ENCODE data around the gene NOP58. TPM values are rescaled to one million over a fixed set of nuclear protein-coding genes. Genes with fewer than 3 reads are reported as not detected.

The NOP58 gene
- total and polyA plus RNA-seq, 2 of the 4 experiments (the other 2 are of a cell fraction) = 45.3 to 54.0 TPM

- DNase-seq (no peak), ATAC-seq (ENCODE audit: low read depth) (no peak)
- no peak overlapping the region for H2AK5ac ChIP-seq (ENCODE audit: low read depth, low read length)
- no peak overlapping the region for H3K9ac ChIP-seq (ENCODE audit: low read depth, low read length)
- peaks cover 19% of the 10 kb centered on the region for H3K9me1 ChIP-seq (ENCODE audit: insufficient read depth, low read length)
- no peak overlapping the region for H3K27ac ChIP-seq (ENCODE audit: insufficient read depth, low read length)
- intact Hi-C loops (cut with micrococcal nuclease) (no loop called here), in situ Hi-C loops (cut with MboI; ENCODE audit: low sequenced_read_pairs) (no loop called here), dilution Hi-C loops (cut with HindIII; ENCODE audit: low sequenced_read_pairs, unreplicated experiment) (no loop called here)
- no peak overlapping the region for H3K18ac ChIP-seq (ENCODE audit: low read depth, low read length)
- no peak overlapping the region for H3K4ac ChIP-seq (ENCODE audit: low read depth, low read length)
- H2BK5ac ChIP-seq (ENCODE audit: low read depth, low read length, poor library complexity, severe bottlenecking) = no peak overlapping the region
- H2AK9ac ChIP-seq (replicated peaks; ENCODE audit: low read depth, low read length, poor library complexity) = no peak overlapping the region
- H3K4me1 ChIP-seq (ENCODE audit: control insufficient read depth, insufficient read depth, low read length) = peaks cover 3% of the 10 kb centered on the region; the same call in 1 of the 2 replicates
- POLR2A ChIA-PET (ENCODE audit: unreplicated experiment) = no interaction called here
- H3K27me3 ChIP-seq (ENCODE audit: control insufficient read depth, insufficient read depth, low read length) = no peaks in the 10 kb centered on the region
- H3K4me3 ChIP-seq (ENCODE audit: insufficient read depth, low read depth, low read length) = no peak overlapping the region
- H4K20me1 ChIP-seq (ENCODE audit: insufficient read depth, low read length) = peaks cover 3% of the 10 kb centered on the region; the same call in 1 of the 2 replicates
- TF ChIP-seq RAD21 (IDR thresholded peaks at IDR 0.05; ENCODE audit: low read length) (no peak), CEBPB (IDR thresholded peaks at IDR 0.05; ENCODE audit: low read depth, low read length) (no peak), BHLHE40 (IDR thresholded peaks at IDR 0.05; ENCODE audit: low read depth, low read length) (no peak), RCOR1 (IDR thresholded peaks at IDR 0.05; ENCODE audit: insufficient replicate concordance, low read length) (no peak), CHD1 (IDR thresholded peaks at IDR 0.05; ENCODE audit: low read depth, low read length) (no peak), MAFK (IDR thresholded peaks at IDR 0.05; ENCODE audit: low read depth, low read length) (no peak), SMC3 (IDR thresholded peaks at IDR 0.05; ENCODE audit: low read depth, low read length) (no peak), USF2 (IDR thresholded peaks at IDR 0.05; ENCODE audit: low read depth, low read length) (no peak), CTCF (conservative IDR thresholded peaks at IDR 0.05; ENCODE audit: low read depth, low read length) (no peak), FOS (IDR thresholded peaks at IDR 0.05; ENCODE audit: low read depth, low read length) (no peak), POLR2A (IDR thresholded peaks at IDR 0.05; ENCODE audit: low read depth, low read length) (no peak), MAZ (IDR thresholded peaks at IDR 0.05; ENCODE audit: borderline replicate concordance, low read depth, low read length) (no peak), ELK1 (IDR thresholded peaks at IDR 0.05; ENCODE audit: borderline replicate concordance, low read depth, low read length) (no peak)
- CTCF ChIA-PET = no interaction called here
- H3K36me3 ChIP-seq (ENCODE audit: control insufficient read depth, insufficient read depth, low read length) = no peaks in the 10 kb centered on the region
- BruUV-seq (replicated peaks) = no TSS peak
- 100% methylated on average over 2 of the region's 7 CpGs; no CpG with 5 or more reads in 1 of the 2 experiments for WGBS, 2 experiments (ENCODE audit: extremely low coverage in 2 of 2, insufficient read length in 1 of 2)
- 0 out of 4 replicates have a peak, but pooled peaks cover 0 to 8% of the 10 kb centered on the region in 2 experiments for H3K79me1 ChIP-seq (ENCODE audit: low read depth in 1 of 2, low read length in 2 of 2)
- H4K8ac ChIP-seq (ENCODE audit: low read depth in 2 of 2, low read length in 2 of 2) = no peak overlapping the region
- no peak overlapping the region for H3K4me2 ChIP-seq (ENCODE audit: low read depth, low read length)
- no peak overlapping the region for H3K23ac ChIP-seq (ENCODE audit: low read depth, low read length)
- H4K91ac ChIP-seq (ENCODE audit: insufficient read depth, low read depth, low read length) = no peak overlapping the region
- H2BK15ac ChIP-seq (ENCODE audit: low read depth, low read length) = no peak overlapping the region
- no peak overlapping the region for H3K56ac ChIP-seq (ENCODE audit: extremely low read depth, insufficient read depth, low read length)
- no peak overlapping the region for H2BK120ac ChIP-seq (ENCODE audit: low read depth, low read length)
- H4K5ac ChIP-seq (ENCODE audit: low read depth, low read length) = no peak overlapping the region
- H2BK20ac ChIP-seq (ENCODE audit: low read depth, low read length) = no peak overlapping the region
- no peaks in the 10 kb centered on the region for H3K9me3 ChIP-seq (ENCODE audit: control insufficient read depth, insufficient read depth, low read length)
- no peak overlapping the region for H3K14ac ChIP-seq (replicated peaks; ENCODE audit: low read depth, low read length)
- no peak overlapping the region for H2AFZ ChIP-seq (replicated peaks; ENCODE audit: low read length, poor library complexity)
Measured at GRCh38 chr2:202337706-202338346, 72.3 kb downstream of the NOP58 start.

Data from IMR-90 (cell line).